GM11168 (cell line): ENCODE data around the gene CDCA8.

ENCODE experiments used
- in situ Hi-C: fragments of 300-500 bp; cut with MboI; formaldehyde crosslinking; loops from one replicate; pipeline ENCODE4 v1.12.0; 2022; ENCODE audit warnings: low sequenced_read_pairs; ENCODE audit not compliant: unreplicated experiment

Gene CDCA8

GRCh38 chr1:37714226-37714625 lies 21.9 kb downstream of the CDCA8 start:
- in situ Hi-C loops: no loop called here

GRCh38 chr1:37714689-37715088 lies 22.4 kb downstream of the CDCA8 start:
- in situ Hi-C loops: no loop called here

GRCh38 chr1:37716321-37716720 lies 24.0 kb downstream of the CDCA8 start:
- in situ Hi-C loops: no loop called here

GRCh38 chr1:37717631-37718030 lies 25.3 kb downstream of the CDCA8 start:
- in situ Hi-C loops: no loop called here

GRCh38 chr1:37718181-37718900 lies 26.0 kb downstream of the CDCA8 start:
- in situ Hi-C loops: no loop called here

GRCh38 chr1:37718901-37719571 lies 26.7 kb downstream of the CDCA8 start:
- in situ Hi-C loops: no loop called here

- in situ Hi-C loops: no loop called here
Observed at GRCh38 chr1:37719572-37720195, 27.4 kb downstream of the CDCA8 start.

- in situ Hi-C loops: no loop called here
Observed at GRCh38 chr1:37720231-37721130, 28.2 kb downstream of the CDCA8 start.

GRCh38 chr1:37721565-37721964 lies 29.2 kb downstream of the CDCA8 start:
- in situ Hi-C loops: no loop called here

GRCh38 chr1:37722181-37723071 lies 30.1 kb downstream of the CDCA8 start:
- in situ Hi-C loops: no loop called here

- in situ Hi-C loops: no loop called here
Observed at GRCh38 chr1:37723072-37723389, 30.7 kb downstream of the CDCA8 start.

GRCh38 chr1:37723390-37724078 lies 31.2 kb downstream of the CDCA8 start:
- in situ Hi-C loops: no loop called here

- in situ Hi-C loops: no loop called here
Observed at GRCh38 chr1:37724575-37724974, 32.3 kb downstream of the CDCA8 start.

GRCh38 chr1:37725851-37726613 lies 33.7 kb downstream of the CDCA8 start:
- in situ Hi-C loops: no loop called here

GRCh38 chr1:37726751-37727585 lies 34.7 kb downstream of the CDCA8 start:
- in situ Hi-C loops: no loop called here

GRCh38 chr1:37728416-37728815 lies 36.1 kb downstream of the CDCA8 start:
- in situ Hi-C loops: no loop called here

- in situ Hi-C loops: no loop called here
Observed at GRCh38 chr1:37730376-37730775, 38.1 kb downstream of the CDCA8 start.
